ENCODE results near the gene TRAPPC14. TPM values are rescaled to one million over a fixed set of nuclear protein-coding genes. Genes with fewer than 3 reads are reported as not detected.

The TRAPPC14 gene
- total and polyA plus RNA-seq, 10 of the 15 experiments (the other 5 are each of a cell fraction or from before 2014, with no cell fraction given) = 0.21 to 24.7 (median 7.5) TPM

GRCh38 chr7:100174582-100174981 is 16.1 kb upstream of the TRAPPC14 start:
- Histone ChIP-seq H3K27me3 (replicated peaks in 1 of 2; ENCODE audit: control insufficient read depth in 2 of 2, insufficient read depth in 2 of 2, low read length in 1 of 2) (peaks cover 0 to 4% of the 10 kb centered on the region in 2 experiments; a peak in 2 of 4 replicates), H3K9ac (ENCODE audit: control insufficient read depth, insufficient read depth, low read length) (no peak overlapping the region), H3K27ac (ENCODE audit: control insufficient read depth, insufficient read depth) (no peak overlapping the region), H3K4me1 (ENCODE audit: control insufficient read depth, insufficient read depth, low read length) (peaks cover 23% of the 10 kb centered on the region), H4K20me1 (ENCODE audit: control insufficient read depth, insufficient read depth) (no peaks in the 10 kb centered on the region), H3K9me3 (replicated peaks; ENCODE audit: control insufficient read depth, insufficient read depth, low read length) (no peaks in the 10 kb centered on the region), H3K4me3 (no peak overlapping the region), H3K4me2 (ENCODE audit: control insufficient read depth, insufficient read depth) (no peak overlapping the region), H3K36me3 (ENCODE audit: control insufficient read depth in 2 of 2, insufficient read depth in 2 of 2, low read length in 1 of 2) (no peaks in the 10 kb centered on the region), H3K79me2 (ENCODE audit: control insufficient read depth, insufficient read depth, low read length) (no peaks in the 10 kb centered on the region), H2AFZ (ENCODE audit: control insufficient read depth, low read depth, low read length) (no peak overlapping the region)
- FAIRE-seq (no peak), ATAC-seq (no peak), DNase-seq (ENCODE audit: low read depth, low spot score) (no peak)
- in situ Hi-C loops (cut with MboI) = no loop called here
- ChIA-PET POLR2A (interaction anchor here (1.0 kb wide), 1 partner anchor 19 kb away, joined by 3 read pairs; no protein-coding TSS in a partner anchor), SMC1A (ENCODE audit: uncharacterized antibody, unreplicated experiment) (no interaction called here), RAD21 (ENCODE audit: unreplicated experiment) (no interaction called here), CTCF (no interaction called here)
- BruUV-seq (replicated peaks) = no TSS peak
- TF ChIP-seq JUND (IDR thresholded peaks at IDR 0.05; ENCODE audit: low read depth, low read length) (no peak), KDM1A (IDR thresholded peaks at IDR 0.05; ENCODE audit: borderline replicate concordance) (no peak), RB1 (IDR thresholded peaks at IDR 0.05; ENCODE audit: borderline replicate concordance) (no peak), SP1 (IDR thresholded peaks at IDR 0.05; ENCODE audit: low read depth, low read length) (no peak), EP300 (IDR thresholded peaks at IDR 0.05; ENCODE audit: borderline replicate concordance in 1 of 2, control insufficient read depth in 1 of 2, low read depth in 2 of 2, low read length in 2 of 2) (no peak), STAT1 (conservative IDR thresholded peaks at IDR 0.05) (no peak), MEF2B (IDR thresholded peaks at IDR 0.05; ENCODE audit: partially characterized antibody, poor library complexity, severe bottlenecking) (no peak), CREB1 (IDR thresholded peaks at IDR 0.05; ENCODE audit: low read depth) (no peak), WRNIP1 (IDR thresholded peaks at IDR 0.05; ENCODE audit: borderline replicate concordance, low read depth, low read length) (no peak)
- TF ChIP-seq, protein P1, sequence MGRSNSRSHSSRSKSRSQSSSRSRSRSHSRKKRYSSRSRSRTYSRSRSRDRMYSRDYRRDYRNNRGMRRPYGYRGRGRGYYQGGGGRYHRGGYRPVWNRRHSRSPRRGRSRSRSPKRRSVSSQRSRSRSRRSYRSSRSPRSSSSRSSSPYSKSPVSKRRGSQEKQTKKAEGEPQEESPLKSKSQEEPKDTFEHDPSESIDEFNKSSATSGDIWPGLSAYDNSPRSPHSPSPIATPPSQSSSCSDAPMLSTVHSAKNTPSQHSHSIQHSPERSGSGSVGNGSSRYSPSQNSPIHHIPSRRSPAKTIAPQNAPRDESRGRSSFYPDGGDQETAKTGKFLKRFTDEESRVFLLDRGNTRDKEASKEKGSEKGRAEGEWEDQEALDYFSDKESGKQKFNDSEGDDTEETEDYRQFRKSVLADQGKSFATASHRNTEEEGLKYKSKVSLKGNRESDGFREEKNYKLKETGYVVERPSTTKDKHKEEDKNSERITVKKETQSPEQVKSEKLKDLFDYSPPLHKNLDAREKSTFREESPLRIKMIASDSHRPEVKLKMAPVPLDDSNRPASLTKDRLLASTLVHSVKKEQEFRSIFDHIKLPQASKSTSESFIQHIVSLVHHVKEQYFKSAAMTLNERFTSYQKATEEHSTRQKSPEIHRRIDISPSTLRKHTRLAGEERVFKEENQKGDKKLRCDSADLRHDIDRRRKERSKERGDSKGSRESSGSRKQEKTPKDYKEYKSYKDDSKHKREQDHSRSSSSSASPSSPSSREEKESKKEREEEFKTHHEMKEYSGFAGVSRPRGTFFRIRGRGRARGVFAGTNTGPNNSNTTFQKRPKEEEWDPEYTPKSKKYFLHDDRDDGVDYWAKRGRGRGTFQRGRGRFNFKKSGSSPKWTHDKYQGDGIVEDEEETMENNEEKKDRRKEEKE (IDR thresholded peaks at IDR 0.05) = no peak
- TF ChIP-seq, protein P2, sequence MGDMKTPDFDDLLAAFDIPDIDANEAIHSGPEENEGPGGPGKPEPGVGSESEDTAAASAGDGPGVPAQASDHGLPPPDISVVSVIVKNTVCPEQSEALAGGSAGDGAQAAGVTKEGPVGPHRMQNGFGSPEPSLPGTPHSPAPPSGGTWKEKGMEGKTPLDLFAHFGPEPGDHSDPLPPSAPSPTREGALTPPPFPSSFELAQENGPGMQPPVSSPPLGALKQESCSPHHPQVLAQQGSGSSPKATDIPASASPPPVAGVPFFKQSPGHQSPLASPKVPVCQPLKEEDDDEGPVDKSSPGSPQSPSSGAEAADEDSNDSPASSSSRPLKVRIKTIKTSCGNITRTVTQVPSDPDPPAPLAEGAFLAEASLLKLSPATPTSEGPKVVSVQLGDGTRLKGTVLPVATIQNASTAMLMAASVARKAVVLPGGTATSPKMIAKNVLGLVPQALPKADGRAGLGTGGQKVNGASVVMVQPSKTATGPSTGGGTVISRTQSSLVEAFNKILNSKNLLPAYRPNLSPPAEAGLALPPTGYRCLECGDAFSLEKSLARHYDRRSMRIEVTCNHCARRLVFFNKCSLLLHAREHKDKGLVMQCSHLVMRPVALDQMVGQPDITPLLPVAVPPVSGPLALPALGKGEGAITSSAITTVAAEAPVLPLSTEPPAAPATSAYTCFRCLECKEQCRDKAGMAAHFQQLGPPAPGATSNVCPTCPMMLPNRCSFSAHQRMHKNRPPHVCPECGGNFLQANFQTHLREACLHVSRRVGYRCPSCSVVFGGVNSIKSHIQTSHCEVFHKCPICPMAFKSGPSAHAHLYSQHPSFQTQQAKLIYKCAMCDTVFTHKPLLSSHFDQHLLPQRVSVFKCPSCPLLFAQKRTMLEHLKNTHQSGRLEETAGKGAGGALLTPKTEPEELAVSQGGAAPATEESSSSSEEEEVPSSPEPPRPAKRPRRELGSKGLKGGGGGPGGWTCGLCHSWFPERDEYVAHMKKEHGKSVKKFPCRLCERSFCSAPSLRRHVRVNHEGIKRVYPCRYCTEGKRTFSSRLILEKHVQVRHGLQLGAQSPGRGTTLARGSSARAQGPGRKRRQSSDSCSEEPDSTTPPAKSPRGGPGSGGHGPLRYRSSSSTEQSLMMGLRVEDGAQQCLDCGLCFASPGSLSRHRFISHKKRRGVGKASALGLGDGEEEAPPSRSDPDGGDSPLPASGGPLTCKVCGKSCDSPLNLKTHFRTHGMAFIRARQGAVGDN (IDR thresholded peaks at IDR 0.05) = no peak
- 68% methylated on average over 5 of the region's 5 CpGs for WGBS (ENCODE audit: insufficient coverage, insufficient replicate concordance, low lambda C conversion rate, missing lambda C conversion rate)
- intact Hi-C loops (cut with micrococcal nuclease; ENCODE audit: unreplicated experiment) = no loop called here

Data from GM12878 (cell line).